Vagina (tissue), 2 donors: ENCODE data around the gene JCAD.

Experiments used
- CTCF ChIP-seq, 3 experiments: fragments of 450-650 bp in 2 of 3; fragments of 200-600 bp in 1 of 3; sonication (generic) in 1 of 3; IDR thresholded peaks; one replicate each; pipeline ENCODE4 v1.5.1; 2017 to 2019; ENCODE audit warnings: antibody characterized with exemption in 3 of 3, mild to moderate bottlenecking in 2 of 3, moderate library complexity in 2 of 3
- POLR2A ChIP-seq, 2 donors: fragments of 450-650 bp; IDR thresholded peaks; one replicate each; pipeline ENCODE4 v1.6.1; 2017; ENCODE audit warnings: antibody characterized with exemption in 2 of 2, mild to moderate bottlenecking in 2 of 2, moderate library complexity in 2 of 2

GRCh38 chr10:29980084-29980483 is 79.3 kb downstream of the JCAD start:
- TF ChIP-seq POLR2A (IDR thresholded peaks at IDR 0.05) = no peak
- TF ChIP-seq CTCF (IDR thresholded peaks at IDR 0.05) = no peak
